T-helper 2 cell treated with Interferon-gamma antibody and Interleukin-4, amounts not matched to agents 5 μg/mL and 100 μg/mL, for 36 hours (primary cell): Measurements from ENCODE around the gene MPHOSPH10.
"Not testable (repeated sequence)": the region's sequence is repeated elsewhere in the genome, so short reads cannot be mapped to it uniquely, and the experiment has no call there.

Experiments used
- DNase-seq: peaks from one replicate; pipeline ENCODE4 v3.0.0; 2021; ENCODE audit warnings: low spot score
- H3K27ac Mint-ChIP-seq: one replicate; pipeline ENCODE4 v1.8.0; 2021; ENCODE audit warnings: mild to moderate bottlenecking, mixed read lengths
- H3K27me3 Mint-ChIP-seq: one replicate; pipeline ENCODE4 v1.8.0; 2021; ENCODE audit warnings: low read depth, mixed read lengths
- H3K36me3 Mint-ChIP-seq: one replicate; pipeline ENCODE4 v1.8.0; 2021; ENCODE audit warnings: low read depth, mixed read lengths
- H3K4me1 Mint-ChIP-seq: one replicate; pipeline ENCODE4 v1.8.0; 2021; ENCODE audit warnings: low read depth, mixed read lengths
- H3K4me3 Mint-ChIP-seq: one replicate; pipeline ENCODE4 v1.8.0; 2022; ENCODE audit warnings: mild to moderate bottlenecking, moderate library complexity, mixed read lengths
- H3K9me3 Mint-ChIP-seq: one replicate; pipeline ENCODE4 v1.8.0; 2021; ENCODE audit warnings: mixed read lengths

The MPHOSPH10 gene

GRCh38 chr2:71166812-71167211 is 36.4 kb downstream of the MPHOSPH10 start:
- peaks cover 8% of the 10 kb centered on the region for H3K27me3 Mint-ChIP-seq
- no peaks in the 10 kb centered on the region for H3K36me3 Mint-ChIP-seq
- no peak overlapping the region for H3K4me3 Mint-ChIP-seq
- H3K4me1 Mint-ChIP-seq: no peaks in the 10 kb centered on the region
- no peaks in the 10 kb centered on the region for H3K9me3 Mint-ChIP-seq
- no peak overlapping the region for H3K27ac Mint-ChIP-seq
- DNase-seq: no peak

- no peak for DNase-seq
- no peak overlapping the region for H3K27ac Mint-ChIP-seq
- no peaks in the 10 kb centered on the region for H3K9me3 Mint-ChIP-seq
- peaks cover under 1% of the 10 kb centered on the region for H3K27me3 Mint-ChIP-seq
- no peak overlapping the region for H3K4me3 Mint-ChIP-seq
- H3K4me1 Mint-ChIP-seq: peaks cover 9% of the 10 kb centered on the region
- no peaks in the 10 kb centered on the region for H3K36me3 Mint-ChIP-seq
Measured at GRCh38 chr2:71173096-71173495, 42.7 kb downstream of the MPHOSPH10 start.

- no peaks in the 10 kb centered on the region for H3K36me3 Mint-ChIP-seq
- H3K4me1 Mint-ChIP-seq: peaks cover 9% of the 10 kb centered on the region
- no peak overlapping the region for H3K4me3 Mint-ChIP-seq
- no peak for DNase-seq
- H3K27me3 Mint-ChIP-seq: peaks cover 2% of the 10 kb centered on the region
- no peaks in the 10 kb centered on the region for H3K9me3 Mint-ChIP-seq
- no peak overlapping the region for H3K27ac Mint-ChIP-seq
Measured at GRCh38 chr2:71174207-71174606, 43.8 kb downstream of the MPHOSPH10 start.

- H3K27me3 Mint-ChIP-seq, DNase-seq, H3K4me3 Mint-ChIP-seq, H3K9me3 Mint-ChIP-seq, H3K36me3 Mint-ChIP-seq, H3K27ac Mint-ChIP-seq, H3K4me1 Mint-ChIP-seq: not testable (repeated sequence)
Measured at GRCh38 chr2:71178836-71179235, 48.4 kb downstream of the MPHOSPH10 start.

GRCh38 chr2:71181316-71181715 is 50.9 kb downstream of the MPHOSPH10 start:
- no peak overlapping the region for H3K27ac Mint-ChIP-seq
- H3K36me3 Mint-ChIP-seq: no peaks in the 10 kb centered on the region
- no peaks in the 10 kb centered on the region for H3K4me1 Mint-ChIP-seq
- H3K27me3 Mint-ChIP-seq: peaks cover 4% of the 10 kb centered on the region
- H3K9me3 Mint-ChIP-seq: no peaks in the 10 kb centered on the region
- no peak overlapping the region for H3K4me3 Mint-ChIP-seq
- no peak for DNase-seq

- not testable (repeated sequence) for H3K36me3 Mint-ChIP-seq, H3K27ac Mint-ChIP-seq, DNase-seq, H3K27me3 Mint-ChIP-seq, H3K4me1 Mint-ChIP-seq, H3K9me3 Mint-ChIP-seq, H3K4me3 Mint-ChIP-seq
Measured at GRCh38 chr2:71183306-71184115, 53.1 kb downstream of the MPHOSPH10 start.

- Mint-ChIP-seq H3K27ac (no peak overlapping the region), H3K27me3 (peaks cover 4% of the 10 kb centered on the region), H3K4me3 (no peak overlapping the region), H3K36me3 (no peaks in the 10 kb centered on the region), H3K4me1 (no peaks in the 10 kb centered on the region), H3K9me3 (no peaks in the 10 kb centered on the region)
- no peak for DNase-seq
Measured at GRCh38 chr2:71186973-71187372, 56.5 kb downstream of the MPHOSPH10 start.

GRCh38 chr2:71187589-71187988 is 57.2 kb downstream of the MPHOSPH10 start:
- no peak overlapping the region for H3K4me3 Mint-ChIP-seq
- no peaks in the 10 kb centered on the region for H3K9me3 Mint-ChIP-seq
- no peak for DNase-seq
- no peak overlapping the region for H3K27ac Mint-ChIP-seq
- no peaks in the 10 kb centered on the region for H3K36me3 Mint-ChIP-seq
- H3K27me3 Mint-ChIP-seq: peaks cover 4% of the 10 kb centered on the region
- H3K4me1 Mint-ChIP-seq: no peaks in the 10 kb centered on the region

- no peak overlapping the region for H3K27ac Mint-ChIP-seq
Measured at GRCh38 chr2:71190656-71191569, 60.5 kb downstream of the MPHOSPH10 start.

GRCh38 chr2:71191570-71191943 is 61.1 kb downstream of the MPHOSPH10 start:
- H3K36me3 Mint-ChIP-seq: no peaks in the 10 kb centered on the region
- H3K4me1 Mint-ChIP-seq: no peaks in the 10 kb centered on the region
- H3K4me3 Mint-ChIP-seq: no peak overlapping the region
- H3K27me3 Mint-ChIP-seq: peaks cover 8% of the 10 kb centered on the region
- H3K27ac Mint-ChIP-seq: no peak overlapping the region
- DNase-seq: no peak
- peaks cover 12% of the 10 kb centered on the region for H3K9me3 Mint-ChIP-seq

More at GRCh38 chr2:71190656-71191569, 60.5 kb downstream of the MPHOSPH10 start:
- Mint-ChIP-seq H3K4me1 (no peaks in the 10 kb centered on the region), H3K9me3 (peaks cover 5% of the 10 kb centered on the region), H3K27me3 (peaks cover 5% of the 10 kb centered on the region), H3K4me3 (no peak overlapping the region), H3K36me3 (no peaks in the 10 kb centered on the region)
- no peak for DNase-seq
